Esophagus muscularis mucosa (tissue), 4 donors: ENCODE data around the gene MRPL21. TPM values are rescaled to one million over a fixed set of nuclear protein-coding genes. Genes with fewer than 3 reads are reported as not detected.

ENCODE experiments used
- DNase-seq: peaks from one replicate; pipeline ENCODE4 v3.0.0-alpha.2; 2017; ENCODE audit errors: extremely low spot score
- H3K27ac ChIP-seq, 4 donors: fragments of 200-600 bp; sonication (generic); replicated peaks in 1 of 4; 1 replicate in 3 of 4; 2 replicates in 1 of 4; pipeline ENCODE4 v1.5.1; 2016 to 2019; ENCODE audit warnings: mild to moderate bottlenecking in 1 of 4
- H3K27me3 ChIP-seq, 4 donors: fragments of 200-600 bp; sonication (generic); one replicate each; pipeline versions ENCODE4 v1.5.1 to v1.6.0; 2016 to 2019
- H3K36me3 ChIP-seq, 4 donors: fragments of 200-600 bp; sonication (generic); one replicate each; pipeline ENCODE4 v1.5.1; 2016 to 2019
- H3K4me1 ChIP-seq, 4 donors: fragments of 200-600 bp; sonication (generic); one replicate each; pipeline ENCODE4 v1.5.1; 2016 to 2019
- H3K4me3 ChIP-seq, 4 donors: fragments of 200-600 bp; sonication (generic); 1 replicate in 2 of 4; 2 replicates in 2 of 4; pipeline ENCODE4 v1.5.1; 2016 to 2019; ENCODE audit warnings: mild to moderate bottlenecking in 4 of 4, moderate library complexity in 1 of 4
- H3K9me3 ChIP-seq, 4 donors: fragments of 200-600 bp; sonication (generic); 1 replicate in 3 of 4; 2 replicates in 1 of 4; pipeline ENCODE4 v1.5.1; 2016 to 2019
- CTCF ChIP-seq, 3 experiments: fragments of 200-600 bp in 2 of 3; fragments of 450-650 bp in 1 of 3; sonication (generic) in 2 of 3; IDR thresholded peaks; one replicate each; pipeline ENCODE4 v1.5.1; 2017 to 2019; ENCODE audit warnings: antibody characterized with exemption in 3 of 3, mild to moderate bottlenecking in 2 of 3, moderate library complexity in 1 of 3
- EP300 ChIP-seq: sonication (generic); formaldehyde crosslinking; IDR thresholded peaks from one replicate; pipeline ENCODE4 v1.6.1; 2017; ENCODE audit warnings: antibody characterized with exemption
- POLR2A ChIP-seq: fragments of 450-650 bp; IDR thresholded peaks from one replicate; pipeline ENCODE4 v1.6.1; 2017; ENCODE audit warnings: antibody characterized with exemption, moderate library complexity, mild to moderate bottlenecking, low read depth
- POLR2AphosphoS5 ChIP-seq, 2 donors: sonication (generic); formaldehyde crosslinking; IDR thresholded peaks; one replicate each; pipeline ENCODE4 v1.6.1; 2017; ENCODE audit warnings: antibody characterized with exemption in 2 of 2
- WGBS: methylation state at CpG from one replicate; pipeline ENCODE4 v1.1.5; 2018; 5-methylcytosine and 5-hydroxymethylcytosine counted together
- intact Hi-C: fragments of 100-400 bp; cut with DNase I; formaldehyde crosslinking; loops from one replicate; pipeline ENCODE4 v1.15.1; 2023
- total RNA-seq, 4 donors: library from RNA; depleted of rRNA; stranded (reverse); fragments of >200 nt; gene quantifications; one replicate each; pipeline versions ENCODE4 v1.1.0 to v1.2.1, GENCODE V29; 2016

The MRPL21 gene
- total RNA-seq, 4 donors from 2014 or later: 47.2 to 66.2 (median 51.2) TPM

GRCh38 chr11:68848429-68848828 is 55.2 kb downstream of the MRPL21 start:
- intact Hi-C loops: no loop called here
- no peak overlapping the region for H3K4me3 ChIP-seq
- DNase-seq: no peak
- TF ChIP-seq EP300 (no peak), CTCF (IDR thresholded peaks at IDR 0.05) (no peak), POLR2A (no peak), POLR2AphosphoS5 (IDR thresholded peaks at IDR 0.05) (no peak)
- no peaks in the 10 kb centered on the region for H3K9me3 ChIP-seq
- peaks cover 12 to 24% (median 23%) of the 10 kb centered on the region in 4 donors for H3K4me1 ChIP-seq
- no peaks in the 10 kb centered on the region for H3K36me3 ChIP-seq
- H3K27ac ChIP-seq: no peak overlapping the region
- no peaks in the 10 kb centered on the region for H3K27me3 ChIP-seq
- 95% methylated on average over 15 of the region's 15 CpGs for WGBS

- intact Hi-C loops: no loop called here
- no peaks in the 10 kb centered on the region for H3K9me3 ChIP-seq
Measured at GRCh38 chr11:68847395-68847794, 56.2 kb downstream of the MRPL21 start.

GRCh38 chr11:68845351-68846002 is 58.2 kb downstream of the MRPL21 start:
- Histone ChIP-seq H3K4me1 (peaks cover 24 to 44% (median 41%) of the 10 kb centered on the region in 4 donors), H3K27me3 (no peaks in the 10 kb centered on the region), H3K27ac (peak overlapping the region in 3 of 4 donors; percentile 23 to 97 (median 95)), H3K4me3 (no peak overlapping the region), H3K36me3 (no peaks in the 10 kb centered on the region), H3K9me3 (no peaks in the 10 kb centered on the region)
- 78% methylated on average over 18 of the region's 18 CpGs for WGBS
- intact Hi-C loops: no loop called here
- DNase-seq: no peak
- TF ChIP-seq CTCF (IDR thresholded peaks at IDR 0.05): no peak
- TF ChIP-seq POLR2AphosphoS5 (IDR thresholded peaks at IDR 0.05): no peak
- TF ChIP-seq POLR2A: no peak
- no peak for TF ChIP-seq EP300

More at GRCh38 chr11:68847395-68847794, 56.2 kb downstream of the MRPL21 start:
- 78% methylated on average over 4 of the region's 4 CpGs for WGBS
- H3K27me3 ChIP-seq: no peaks in the 10 kb centered on the region
- no peak overlapping the region for H3K4me3 ChIP-seq
- no peak for DNase-seq
- no peaks in the 10 kb centered on the region for H3K36me3 ChIP-seq
- no peak overlapping the region for H3K27ac ChIP-seq
- no peak for TF ChIP-seq POLR2A
- no peak for TF ChIP-seq CTCF (IDR thresholded peaks at IDR 0.05)
- no peak for TF ChIP-seq POLR2AphosphoS5 (IDR thresholded peaks at IDR 0.05)
- TF ChIP-seq EP300: no peak
- peaks cover 19 to 35% (median 33%) of the 10 kb centered on the region in 4 donors for H3K4me1 ChIP-seq

GRCh38 chr11:68844801-68845200 is 58.8 kb downstream of the MRPL21 start:
- Histone ChIP-seq H3K9me3 (no peaks in the 10 kb centered on the region), H3K27me3 (no peaks in the 10 kb centered on the region), H3K36me3 (no peaks in the 10 kb centered on the region), H3K4me3 (no peak overlapping the region), H3K4me1 (peaks cover 24 to 51% (median 48%) of the 10 kb centered on the region in 4 donors), H3K27ac (peak overlapping the region in 3 of 4 donors; percentile 23 to 97 (median 95))
- 75% methylated on average over 6 of the region's 6 CpGs for WGBS
- TF ChIP-seq POLR2AphosphoS5 (IDR thresholded peaks at IDR 0.05) (no peak), CTCF (IDR thresholded peaks at IDR 0.05) (no peak), EP300 (no peak), POLR2A (no peak)
- intact Hi-C loops: no loop called here
- no peak for DNase-seq
